Measurements from ENCODE around the gene IMP4.

The IMP4 gene

DNA sequence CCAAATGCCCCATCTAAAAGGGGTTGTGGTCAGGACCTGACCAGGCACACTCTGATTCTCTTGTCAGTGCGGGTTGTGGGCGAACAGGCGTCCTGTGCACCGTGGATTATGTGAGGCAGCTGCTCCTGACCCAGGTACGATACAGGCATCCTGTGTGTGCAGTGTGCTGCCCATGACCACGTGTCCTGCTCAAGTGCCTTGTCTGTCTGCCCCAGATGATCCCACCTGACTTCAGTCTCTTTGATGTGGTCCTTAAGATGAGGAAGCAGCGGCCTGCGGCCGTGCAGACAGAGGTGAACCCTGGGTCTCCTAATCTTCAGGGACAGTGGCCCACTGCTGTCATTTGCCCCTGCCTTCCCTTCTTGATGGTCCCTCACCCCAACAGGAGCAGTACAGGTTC is 27.8 kb downstream of the IMP4 start:
- H3K4me1 ChIP-seq: peaks cover 13% of the 10 kb centered on the region; the same call in 1 of the 2 replicates
- no peaks in the 10 kb centered on the region for H3K27me3 ChIP-seq (ENCODE audit: low read depth)
- DNase-seq (ENCODE audit: low spot score in 2 of 2): no peak
- in situ Hi-C loops (cut with MboI; ENCODE audit: low sequenced_read_pairs): loop anchor here (25.0 kb wide), 2 partner anchors 742 to 1117 kb away; partner anchors contain the start of genes MZT2A, PLEKHB2 and TUBA3D
- no peak overlapping the region for H3K4me3 ChIP-seq
- H3K36me3 ChIP-seq (replicated peaks): peaks cover 19% of the 10 kb centered on the region
- no peaks in the 10 kb centered on the region for H3K9me3 ChIP-seq

DNA sequence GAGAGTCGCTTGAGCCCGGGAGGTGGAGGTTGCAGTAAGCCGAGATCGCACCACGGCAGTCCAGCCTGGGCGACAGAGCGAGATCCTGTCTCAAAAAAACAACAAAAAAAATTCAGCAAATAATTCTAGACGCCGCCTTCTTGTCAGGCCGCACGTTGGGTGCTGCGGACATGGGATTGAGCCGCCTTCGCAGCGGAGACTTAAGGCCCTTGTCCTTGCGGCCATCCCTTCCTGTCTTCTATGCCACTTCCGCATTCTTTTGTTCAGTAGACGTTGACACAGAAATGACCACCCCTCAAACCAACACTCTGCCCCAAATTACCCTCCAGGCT is 29.0 kb downstream of the IMP4 start:
- Histone ChIP-seq H3K4me1 (peaks cover 13% of the 10 kb centered on the region; the same call in 1 of the 2 replicates), H3K27me3 (ENCODE audit: low read depth) (no peaks in the 10 kb centered on the region), H3K4me3 (peak overlapping the region; percentile 61), H3K36me3 (replicated peaks) (peaks cover 19% of the 10 kb centered on the region), H3K9me3 (no peaks in the 10 kb centered on the region)
- DNase-seq (ENCODE audit: low spot score in 2 of 2): peak in 1 of 2 experiments; percentile 18
- in situ Hi-C loops (cut with MboI; ENCODE audit: low sequenced_read_pairs): loop anchor here (25.0 kb wide), 2 partner anchors 741 to 1116 kb away; partner anchors contain the start of genes MZT2A, PLEKHB2 and TUBA3D

DNA sequence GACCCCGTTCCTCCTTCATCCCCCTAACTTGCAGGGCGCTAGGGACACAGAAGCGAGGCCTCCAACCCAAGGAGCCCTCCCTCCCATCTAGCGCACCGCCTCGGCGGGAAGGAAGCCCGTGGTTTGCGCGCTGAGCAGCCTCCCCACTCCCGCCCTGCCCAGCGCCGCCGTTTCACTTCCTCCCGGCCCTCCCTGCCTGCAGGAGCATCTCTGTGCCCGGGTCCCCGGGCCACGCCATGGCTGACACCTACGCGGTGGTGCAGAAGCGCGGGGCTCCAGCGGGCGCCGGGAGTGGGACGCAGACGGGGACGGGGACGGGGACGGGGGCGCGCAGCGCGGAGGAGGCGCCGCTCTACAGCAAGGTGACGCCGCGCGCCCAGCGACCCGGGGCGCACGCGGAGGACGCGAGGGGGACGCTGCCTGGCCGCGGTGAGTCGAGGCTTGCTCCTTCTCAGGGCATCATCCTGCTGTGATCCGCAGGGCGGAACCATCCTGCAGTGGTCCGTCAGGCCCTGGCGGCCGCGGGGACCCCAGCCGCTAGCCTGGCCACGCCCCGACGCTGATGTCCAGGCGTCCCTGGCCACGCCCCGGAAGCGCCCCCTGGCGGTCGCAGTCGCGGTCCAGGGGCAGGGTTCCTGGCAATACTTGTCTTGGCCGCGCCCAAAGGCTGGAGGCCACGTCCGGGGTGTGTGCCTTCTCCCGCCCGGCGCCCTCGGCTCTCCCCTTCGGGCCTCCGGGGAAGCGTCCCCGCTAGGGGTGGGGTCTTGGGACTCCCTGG is 29.5 kb downstream of the IMP4 start:
- H3K27me3 ChIP-seq (ENCODE audit: low read depth): no peaks in the 10 kb centered on the region
- in situ Hi-C loops (cut with MboI; ENCODE audit: low sequenced_read_pairs): loop anchor here (25.0 kb wide), 2 partner anchors 740 to 1115 kb away; partner anchors contain the start of genes MZT2A, PLEKHB2 and TUBA3D
- H3K9me3 ChIP-seq: no peaks in the 10 kb centered on the region
- peak; percentile 68 to 95 for DNase-seq (ENCODE audit: low spot score in 2 of 2)
- H3K4me3 ChIP-seq: peak overlapping the region; percentile 61
- H3K36me3 ChIP-seq (replicated peaks): peaks cover 19% of the 10 kb centered on the region
- H3K4me1 ChIP-seq: peaks cover 13% of the 10 kb centered on the region; the same call in 1 of the 2 replicates

DNA sequence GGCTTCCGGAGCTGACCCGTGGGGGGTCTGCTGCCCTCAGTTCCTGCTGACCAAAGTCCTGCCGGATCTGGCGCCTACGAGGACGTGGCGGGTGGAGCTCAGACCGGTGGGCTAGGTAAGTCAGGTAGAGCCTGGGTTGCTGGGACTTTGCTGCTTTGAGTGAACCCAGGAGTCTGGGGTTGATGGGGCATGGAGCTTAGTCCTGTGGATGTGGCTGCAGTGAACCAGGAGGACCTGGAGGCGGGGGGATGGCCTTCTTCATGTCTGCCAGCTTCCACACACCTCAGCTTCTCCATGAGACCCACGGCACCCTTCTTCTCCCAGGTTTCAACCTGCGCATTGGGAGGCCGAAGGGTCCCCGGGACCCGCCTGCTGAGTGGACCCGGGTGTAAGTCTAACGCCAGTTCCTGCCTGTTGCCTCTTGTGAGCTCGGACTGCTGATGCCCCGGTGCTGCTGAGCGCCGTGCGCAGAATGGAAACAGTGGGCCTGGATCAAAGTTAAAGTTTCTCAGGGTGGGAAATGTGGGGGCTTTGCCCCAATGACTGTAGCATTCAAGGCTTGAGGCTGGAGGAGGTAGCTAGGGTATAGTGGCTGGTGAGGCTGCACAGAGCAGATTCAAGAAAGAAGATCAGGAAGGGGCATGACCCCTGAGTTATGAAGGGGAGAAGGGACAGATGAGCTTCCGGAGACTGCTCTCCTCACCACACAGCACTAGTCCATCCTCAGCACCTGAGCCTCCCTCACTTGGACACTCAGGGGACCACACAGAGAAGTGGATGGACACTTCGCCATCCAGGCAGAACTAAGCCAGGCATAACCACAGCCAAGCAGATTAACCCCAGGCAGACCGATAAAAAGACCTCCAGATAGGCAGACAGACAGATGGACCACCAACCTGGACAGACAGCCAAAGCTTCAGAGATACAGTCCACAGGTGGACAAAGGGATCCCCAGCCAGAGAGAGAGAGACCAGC is 30.4 kb downstream of the IMP4 start:
- in situ Hi-C loops (cut with MboI; ENCODE audit: low sequenced_read_pairs): loop anchor here (25.0 kb wide), 2 partner anchors 739 to 1114 kb away; partner anchors contain the start of genes MZT2A, PLEKHB2 and TUBA3D
- DNase-seq (ENCODE audit: low spot score in 2 of 2): no peak
- Histone ChIP-seq H3K36me3 (replicated peaks) (peaks cover 19% of the 10 kb centered on the region), H3K4me1 (peaks cover 13% of the 10 kb centered on the region; the same call in 1 of the 2 replicates), H3K4me3 (peak overlapping the region; percentile 61), H3K27me3 (ENCODE audit: low read depth) (no peaks in the 10 kb centered on the region), H3K9me3 (no peaks in the 10 kb centered on the region)

DNA sequence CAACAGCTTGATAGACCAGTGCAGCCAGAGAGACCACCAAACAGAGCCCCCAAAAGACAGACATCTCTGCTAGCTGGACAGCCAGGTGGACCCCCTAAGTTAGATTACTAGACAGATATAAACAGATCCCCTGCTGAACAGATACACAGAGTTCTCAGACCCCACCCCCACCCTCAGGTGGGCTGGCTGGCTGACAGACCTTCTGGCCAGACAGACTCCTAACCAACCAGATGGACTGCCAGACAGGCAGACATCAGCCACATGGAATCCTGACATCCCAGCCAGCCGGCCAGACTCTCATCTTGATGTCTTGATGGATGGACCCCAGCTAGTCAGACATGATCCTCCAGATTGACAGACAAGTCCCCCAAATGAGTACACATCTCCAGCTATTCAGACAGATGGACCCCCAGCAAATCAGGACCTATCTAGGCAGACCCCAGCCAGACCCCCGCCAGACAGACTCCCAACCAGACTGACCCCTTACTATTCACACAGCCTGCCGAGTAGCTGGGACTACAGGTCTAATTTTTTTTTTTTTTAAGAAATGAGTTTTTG is 31.2 kb downstream of the IMP4 start:
- Histone ChIP-seq H3K9me3 (no peaks in the 10 kb centered on the region), H3K27me3 (ENCODE audit: low read depth) (no peaks in the 10 kb centered on the region), H3K4me1 (peaks cover 13% of the 10 kb centered on the region; the same call in 1 of the 2 replicates), H3K36me3 (replicated peaks) (peaks cover 15% of the 10 kb centered on the region), H3K4me3 (no peak overlapping the region)
- in situ Hi-C loops (cut with MboI; ENCODE audit: low sequenced_read_pairs): loop anchor here (25.0 kb wide), 2 partner anchors 738 to 1113 kb away; partner anchors contain the start of genes MZT2A, PLEKHB2 and TUBA3D
- no peak for DNase-seq (ENCODE audit: low spot score in 2 of 2)

DNA sequence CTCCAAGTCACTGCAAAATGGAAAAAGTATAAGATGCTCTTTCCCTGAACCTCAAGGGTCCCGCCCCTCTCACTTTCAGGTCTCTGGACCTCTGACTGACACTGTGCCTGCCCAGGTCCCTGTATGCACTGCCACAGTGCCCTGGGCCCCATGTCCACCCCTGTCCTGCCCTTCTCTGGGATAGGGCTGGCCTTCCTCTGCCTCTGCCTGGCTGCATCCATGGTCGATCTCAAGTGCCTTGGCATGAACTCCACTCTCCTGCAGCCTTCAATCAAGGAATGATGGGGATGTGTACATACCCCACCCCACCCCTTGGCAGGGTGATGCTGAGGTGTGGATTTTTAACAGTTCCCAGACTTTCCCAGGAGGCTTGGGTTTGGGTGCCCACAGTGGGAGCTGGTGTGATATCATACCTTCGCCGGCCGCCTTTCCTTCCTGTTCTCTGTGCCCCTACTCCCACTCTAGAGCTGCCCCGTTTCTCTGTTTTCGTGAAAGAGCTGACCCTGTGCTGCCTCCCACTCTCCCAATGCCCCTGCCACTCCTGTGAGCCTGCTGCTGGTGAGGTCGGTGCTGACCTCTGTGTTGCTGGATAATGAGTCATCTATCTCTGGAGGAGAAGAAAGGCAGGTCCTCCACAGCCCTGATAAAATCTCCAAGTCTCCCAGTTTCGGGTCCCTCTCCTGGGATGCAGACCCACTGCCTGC is 32.0 kb downstream of the IMP4 start:
- Histone ChIP-seq H3K9me3 (no peaks in the 10 kb centered on the region), H3K27me3 (ENCODE audit: low read depth) (no peaks in the 10 kb centered on the region), H3K36me3 (replicated peaks) (peaks cover 15% of the 10 kb centered on the region), H3K4me3 (no peak overlapping the region), H3K4me1 (peaks cover 5% of the 10 kb centered on the region; the same call in 1 of the 2 replicates)
- no peak for DNase-seq (ENCODE audit: low spot score in 2 of 2)
- in situ Hi-C loops (cut with MboI; ENCODE audit: low sequenced_read_pairs): loop anchor here (25.0 kb wide), 2 partner anchors 738 to 1113 kb away; partner anchors contain the start of genes MZT2A, PLEKHB2 and TUBA3D

DNA sequence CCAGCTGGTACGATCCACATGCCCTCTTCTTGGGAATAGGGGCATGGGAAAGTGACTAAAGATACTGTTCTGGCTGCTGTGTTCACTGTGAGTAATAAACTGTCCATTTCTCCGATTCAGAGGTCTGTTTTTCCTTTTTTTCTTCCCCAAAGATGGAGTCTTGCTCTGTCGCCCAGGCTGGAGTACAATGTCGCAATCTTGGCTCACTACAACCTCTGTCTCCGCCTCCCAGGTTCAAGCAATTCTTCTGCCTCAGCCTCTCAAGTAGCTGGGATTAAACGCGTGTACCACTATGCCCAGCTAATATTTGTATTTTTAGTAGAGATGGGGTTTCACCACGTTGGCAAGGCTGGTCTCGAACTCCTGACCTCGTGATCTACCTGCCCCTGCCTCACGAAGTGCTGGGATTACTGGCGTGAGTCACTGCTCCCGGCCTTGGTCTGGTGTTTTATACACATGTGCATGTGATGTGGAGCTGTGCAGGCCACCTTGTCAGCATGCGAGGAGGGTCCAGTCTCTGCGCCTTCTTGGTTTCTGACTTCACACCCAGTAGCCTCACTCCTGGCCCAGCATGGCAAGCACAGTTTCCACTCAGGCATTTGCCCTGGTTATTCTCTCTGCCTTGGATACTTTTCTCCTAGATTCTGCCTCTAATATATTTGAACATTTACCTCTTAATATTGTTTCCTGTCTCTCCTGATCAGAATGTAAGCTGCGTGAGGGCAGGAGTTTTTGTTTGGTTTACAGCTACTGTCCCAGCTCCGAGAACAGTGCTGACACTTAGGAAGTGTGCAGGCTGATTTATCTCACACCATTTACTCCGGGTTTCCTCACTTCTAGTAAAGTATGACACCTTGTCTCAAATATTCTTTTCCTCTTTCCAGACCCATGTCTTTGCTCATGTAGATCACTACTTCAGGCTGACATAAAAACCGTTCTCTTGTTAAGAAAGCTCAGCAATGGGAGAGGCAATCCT is 32.9 kb downstream of the IMP4 start:
- H3K9me3 ChIP-seq: no peaks in the 10 kb centered on the region
- no peaks in the 10 kb centered on the region for H3K27me3 ChIP-seq (ENCODE audit: low read depth)
- in situ Hi-C loops (cut with MboI; ENCODE audit: low sequenced_read_pairs): no loop called here
- H3K4me1 ChIP-seq: peaks cover 5% of the 10 kb centered on the region; the same call in 1 of the 2 replicates
- H3K4me3 ChIP-seq: no peak overlapping the region
- H3K36me3 ChIP-seq (replicated peaks): peaks cover 9% of the 10 kb centered on the region
- no peak for DNase-seq (ENCODE audit: low spot score in 2 of 2)

DNA sequence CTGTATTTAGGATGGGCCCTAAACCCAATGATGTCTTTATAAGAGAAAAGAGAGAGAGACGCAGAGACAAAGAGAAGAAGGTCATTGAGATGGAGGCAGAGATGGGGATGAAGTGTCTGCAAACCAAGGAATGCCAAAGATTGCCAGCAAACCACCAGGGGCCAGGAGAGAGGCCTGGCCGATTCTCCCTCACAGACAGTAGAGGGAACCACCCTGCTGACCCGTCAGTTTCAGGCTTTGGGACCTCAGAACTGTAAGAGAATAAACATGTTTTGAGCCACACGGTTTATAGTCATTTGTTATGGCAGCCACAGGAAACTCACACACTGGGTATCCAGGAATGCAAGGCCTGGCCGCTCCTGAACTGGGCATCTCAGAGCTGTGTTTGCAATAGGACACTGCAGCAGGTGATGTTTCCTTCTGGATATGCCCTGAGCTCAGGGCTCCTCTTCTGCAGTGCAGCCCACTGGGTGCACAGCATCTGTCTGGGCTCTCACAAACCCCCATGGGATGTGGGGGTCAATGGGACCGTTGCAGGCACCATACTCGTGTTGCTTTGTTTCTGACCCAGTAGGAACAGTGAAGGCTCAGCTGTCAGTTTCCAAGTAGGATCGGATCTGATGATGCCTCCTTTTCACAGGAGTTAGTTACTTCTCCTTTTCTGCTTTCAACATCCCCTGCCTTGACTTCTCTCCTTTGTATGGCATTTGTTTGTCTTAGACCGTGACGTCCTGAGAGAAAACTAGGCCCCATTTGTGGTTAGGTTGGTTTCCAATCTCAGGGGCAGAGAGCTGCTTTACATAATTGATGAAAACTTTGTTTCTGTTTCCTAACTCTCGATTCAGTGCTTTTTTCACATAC is 34.0 kb downstream of the IMP4 start:
- Histone ChIP-seq H3K27me3 (ENCODE audit: low read depth) (no peaks in the 10 kb centered on the region), H3K36me3 (replicated peaks) (no peaks in the 10 kb centered on the region), H3K9me3 (no peaks in the 10 kb centered on the region), H3K4me1 (peaks cover 2% of the 10 kb centered on the region; the same call in 1 of the 2 replicates), H3K4me3 (no peak overlapping the region)
- in situ Hi-C loops (cut with MboI; ENCODE audit: low sequenced_read_pairs): no loop called here
- no peak for DNase-seq (ENCODE audit: low spot score in 2 of 2)

DNA sequence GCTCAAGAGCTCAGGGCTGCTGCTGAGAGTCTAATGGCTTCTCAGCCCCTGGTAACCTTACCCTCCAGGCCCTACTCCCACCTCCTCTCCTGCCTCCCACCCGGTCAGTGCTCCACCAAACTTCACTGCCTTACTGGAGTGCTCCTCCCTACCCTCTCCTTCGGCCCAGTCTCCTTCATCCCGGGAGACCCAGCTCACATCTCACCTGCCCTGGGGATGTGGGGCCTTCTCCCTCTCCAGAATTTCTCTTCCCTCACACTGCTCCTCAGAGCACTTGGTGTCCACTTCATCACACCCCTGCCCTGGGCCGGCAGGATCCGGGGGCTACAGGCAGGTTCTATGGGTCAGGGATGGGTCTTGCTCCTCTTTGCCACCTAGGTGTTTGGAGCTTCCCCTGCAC is 34.8 kb downstream of the IMP4 start:
- Histone ChIP-seq H3K4me3 (no peak overlapping the region), H3K4me1 (no peaks in the 10 kb centered on the region), H3K9me3 (no peaks in the 10 kb centered on the region), H3K27me3 (ENCODE audit: low read depth) (no peaks in the 10 kb centered on the region), H3K36me3 (replicated peaks) (no peaks in the 10 kb centered on the region)
- DNase-seq (ENCODE audit: low spot score in 2 of 2): no peak
- in situ Hi-C loops (cut with MboI; ENCODE audit: low sequenced_read_pairs): no loop called here

DNA sequence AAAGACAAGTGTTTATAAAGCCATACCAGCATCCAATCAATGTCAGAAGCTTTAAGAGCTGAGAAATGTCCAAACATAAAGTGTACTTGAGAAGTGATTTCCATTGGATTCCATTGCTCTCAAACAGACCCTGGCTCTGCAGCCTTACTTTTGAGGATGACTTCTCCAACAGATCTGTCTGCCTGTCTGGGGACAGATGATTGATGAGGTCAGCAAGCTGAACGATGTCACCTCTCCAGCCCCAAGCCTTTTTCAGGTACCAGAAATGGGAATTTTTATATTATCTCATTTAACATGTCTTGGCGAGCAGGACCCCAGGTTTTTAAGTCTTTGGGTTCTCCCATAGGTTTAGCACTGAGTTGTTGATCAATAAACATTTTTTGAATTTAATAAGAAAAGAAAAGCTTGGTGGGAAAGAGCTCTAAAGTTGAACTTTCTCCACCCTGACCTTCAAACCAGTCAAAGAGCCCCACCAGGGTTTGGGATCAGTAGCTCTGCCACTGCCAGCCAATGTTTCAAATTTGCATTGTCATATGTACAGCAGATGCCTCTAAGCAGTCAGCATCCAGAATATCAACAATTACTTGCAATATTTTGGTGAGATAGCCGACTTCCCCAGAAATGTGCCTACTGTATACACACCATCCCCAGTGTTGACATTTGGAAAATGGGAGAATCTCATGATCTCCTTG is 35.7 kb downstream of the IMP4 start:
- H3K36me3 ChIP-seq (replicated peaks): no peaks in the 10 kb centered on the region
- in situ Hi-C loops (cut with MboI; ENCODE audit: low sequenced_read_pairs): no loop called here
- no peak for DNase-seq (ENCODE audit: low spot score in 2 of 2)

DNA sequence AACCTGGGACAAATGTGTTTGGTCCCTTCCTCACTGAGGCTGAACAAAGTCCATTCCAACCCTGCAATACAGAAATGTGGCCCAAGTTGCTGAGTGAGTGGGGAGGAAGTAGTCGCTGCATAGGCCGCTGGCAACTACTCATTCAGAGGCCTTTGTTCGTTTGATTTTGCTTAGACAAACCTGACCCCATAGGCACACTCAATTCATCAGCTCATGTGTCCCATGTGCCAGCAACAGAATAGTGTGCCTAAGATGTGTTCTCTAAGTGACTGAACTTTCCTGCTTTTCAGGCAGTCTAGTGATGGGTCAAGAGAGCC is 36.2 kb downstream of the IMP4 start:
- Histone ChIP-seq H3K36me3 (replicated peaks) (no peaks in the 10 kb centered on the region), H3K4me3 (no peak overlapping the region), H3K27me3 (ENCODE audit: low read depth) (no peaks in the 10 kb centered on the region), H3K4me1 (no peaks in the 10 kb centered on the region), H3K9me3 (no peaks in the 10 kb centered on the region)
- in situ Hi-C loops (cut with MboI; ENCODE audit: low sequenced_read_pairs): no loop called here
- DNase-seq (ENCODE audit: low spot score in 2 of 2): no peak

More for the DNA sequence above, 35.7 kb downstream of the IMP4 start:
- no peaks in the 10 kb centered on the region for H3K4me1 ChIP-seq
- H3K27me3 ChIP-seq (ENCODE audit: low read depth): no peaks in the 10 kb centered on the region
- no peaks in the 10 kb centered on the region for H3K9me3 ChIP-seq
- no peak overlapping the region for H3K4me3 ChIP-seq
